BE2C (cell line): ENCODE measurements around the gene PDS5A.
"Not testable (repeated sequence)": the region's sequence is repeated elsewhere in the genome, so short reads cannot be mapped to it uniquely, and the experiment has no call there.

Source experiments
- DNase-seq: peaks from one replicate; pipeline ENCODE4 v3.0.0-alpha.2; 2020
- H3K27me3 ChIP-seq: fragments of 250-450 bp; sonication (Bioruptor Pico); 2 replicates; pipeline ENCODE4 v1.5.1; 2020; ENCODE audit warnings: mild to moderate bottlenecking
- H3K36me3 ChIP-seq: fragments of 250-450 bp; sonication (Bioruptor Pico); 2 replicates; pipeline ENCODE4 v1.5.1; 2020; ENCODE audit warnings: mild to moderate bottlenecking
- H3K4me1 ChIP-seq: fragments of 250-450 bp; sonication (Bioruptor Pico); 2 replicates; pipeline ENCODE4 v1.5.1; 2020
- H3K4me3 ChIP-seq: 2 replicates; pipeline ENCODE4 v1.5.1; 2011; ENCODE audit warnings: low read depth, low read length
- H3K9me3 ChIP-seq: fragments of 250-450 bp; sonication (Bioruptor Pico); 2 replicates; pipeline ENCODE4 v1.5.1; 2020
- CTCF ChIP-seq: IDR thresholded peaks from 2 replicates; pipeline ENCODE4 v1.5.1; 2012; ENCODE audit warnings: mild to moderate bottlenecking, low read depth, low read length

The PDS5A gene

GRCh38 chr4:39963656-39964055 lies 14.1 kb downstream of the PDS5A start:
- no peaks in the 10 kb centered on the region for H3K4me1 ChIP-seq
- H3K9me3 ChIP-seq: no peaks in the 10 kb centered on the region
- TF ChIP-seq CTCF: no peak
- no peak for DNase-seq
- H3K27me3 ChIP-seq: no peaks in the 10 kb centered on the region
- H3K4me3 ChIP-seq: no peak overlapping the region
- H3K36me3 ChIP-seq: peaks cover 14% of the 10 kb centered on the region

DNA sequence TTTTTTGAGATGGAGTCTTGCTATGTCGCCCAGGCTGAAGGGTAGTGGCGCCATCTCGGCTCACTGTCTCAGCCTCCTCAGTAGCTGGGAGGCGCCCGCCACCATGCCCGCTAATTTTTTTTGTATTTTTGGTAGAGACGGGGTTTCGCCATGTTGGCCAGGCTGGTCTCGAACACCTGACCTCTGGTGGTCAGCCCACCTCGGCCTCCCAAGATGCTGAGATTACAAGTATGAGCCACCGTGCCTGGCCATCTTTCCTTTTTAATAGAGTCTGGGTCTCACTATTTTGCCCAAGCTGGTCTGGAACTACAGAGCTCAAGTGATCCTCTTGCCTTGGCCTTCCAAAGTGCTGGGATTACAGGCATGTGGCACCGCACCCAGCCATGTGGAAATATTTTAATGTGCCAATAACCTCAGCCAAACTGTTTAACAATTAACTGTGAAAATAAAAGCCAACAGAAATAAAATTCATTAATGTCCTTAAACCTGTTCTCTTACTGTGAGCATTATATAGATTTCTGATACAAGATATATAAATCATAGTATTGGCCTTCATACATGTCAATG lies 16.3 kb downstream of the PDS5A start:
- TF ChIP-seq CTCF: no peak
- Histone ChIP-seq H3K9me3 (no peaks in the 10 kb centered on the region), H3K27me3 (no peaks in the 10 kb centered on the region), H3K36me3 (peaks cover 8% of the 10 kb centered on the region), H3K4me3 (no peak overlapping the region), H3K4me1 (no peaks in the 10 kb centered on the region)
- DNase-seq: no peak

DNA sequence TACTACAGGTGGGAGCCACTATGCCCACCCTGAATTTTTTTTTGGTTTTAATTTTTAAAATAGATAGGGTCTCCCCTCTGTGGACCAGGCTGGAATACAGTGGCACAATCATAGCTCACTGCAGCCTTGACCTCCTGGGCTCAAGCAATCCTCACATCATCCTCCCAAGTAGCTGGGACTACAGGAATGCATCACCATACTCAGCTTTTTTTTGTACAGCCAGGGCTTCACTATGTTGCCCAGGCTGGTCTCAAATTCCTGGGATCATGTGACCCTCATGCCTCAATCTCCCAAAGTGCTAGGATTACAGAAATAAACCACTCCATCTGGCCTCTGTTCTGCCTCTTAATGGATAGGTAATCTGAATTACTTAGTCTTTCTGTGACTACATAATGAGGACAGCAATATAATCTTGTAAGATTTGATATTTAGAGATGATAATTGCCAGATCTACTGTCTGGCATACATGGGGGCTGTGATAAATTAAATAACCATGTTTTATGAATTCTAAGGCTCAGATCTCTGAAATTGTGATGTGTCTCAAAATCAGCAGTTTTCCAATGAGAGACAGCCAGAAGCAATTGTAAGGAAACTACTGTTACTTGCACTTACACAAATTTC lies 26.7 kb downstream of the PDS5A start:
- TF ChIP-seq CTCF: no peak
- Histone ChIP-seq H3K4me1 (no peaks in the 10 kb centered on the region), H3K27me3 (no peaks in the 10 kb centered on the region), H3K36me3 (peaks cover 8% of the 10 kb centered on the region), H3K4me3 (no peak overlapping the region), H3K9me3 (no peaks in the 10 kb centered on the region)
- no peak for DNase-seq

DNA sequence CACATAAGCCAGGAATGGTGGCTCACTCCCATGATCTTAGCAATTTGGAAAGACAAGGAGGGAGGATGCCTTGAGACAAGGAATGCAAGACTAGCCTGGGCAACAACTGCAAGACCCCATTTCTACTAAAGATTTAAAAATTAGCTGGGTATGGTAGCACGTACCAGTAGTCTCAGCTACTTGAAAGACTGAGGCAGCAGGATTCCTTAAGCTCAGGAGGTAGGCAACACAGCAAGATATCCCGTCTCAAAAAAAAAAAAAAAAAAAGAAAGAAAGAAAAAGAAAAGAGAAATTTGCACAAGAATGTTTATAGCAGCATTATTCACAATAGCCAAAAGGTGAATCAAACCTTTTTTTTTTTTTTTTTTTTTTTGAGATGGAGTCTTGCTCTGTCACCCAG lies 29.7 kb downstream of the PDS5A start:
- no peak for TF ChIP-seq CTCF
- no peak overlapping the region for H3K4me3 ChIP-seq
- H3K27me3 ChIP-seq: no peaks in the 10 kb centered on the region
- DNase-seq: no peak
- no peaks in the 10 kb centered on the region for H3K4me1 ChIP-seq
- H3K36me3 ChIP-seq: peaks cover 4% of the 10 kb centered on the region; the same call in 1 of the 2 replicates
- no peaks in the 10 kb centered on the region for H3K9me3 ChIP-seq

GRCh38 chr4:39947417-39947816 lies 30.3 kb downstream of the PDS5A start:
- TF ChIP-seq CTCF: no peak
- Histone ChIP-seq H3K27me3 (no peaks in the 10 kb centered on the region), H3K4me3 (no peak overlapping the region), H3K9me3 (no peaks in the 10 kb centered on the region), H3K4me1 (no peaks in the 10 kb centered on the region), H3K36me3 (peaks cover 4% of the 10 kb centered on the region; the same call in 1 of the 2 replicates)
- no peak for DNase-seq

DNA sequence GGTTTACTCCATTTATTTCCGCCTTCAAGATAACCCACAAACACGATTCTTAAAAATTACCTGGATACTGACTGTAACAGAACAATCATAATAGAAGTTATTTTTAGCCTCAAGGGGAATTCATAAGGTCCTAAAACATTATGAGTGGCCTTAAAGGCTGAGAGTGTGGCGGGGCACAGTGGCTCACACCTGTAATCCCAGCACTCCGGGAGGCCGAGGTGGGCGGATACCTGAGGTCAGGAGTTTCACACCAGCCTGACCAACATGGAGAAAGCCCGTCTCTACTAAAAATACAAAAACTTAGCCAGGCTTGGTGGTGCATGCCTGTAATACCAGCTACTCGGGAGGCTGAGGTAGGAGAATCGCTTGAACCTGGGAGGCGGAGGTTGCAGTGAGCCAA lies 33.5 kb downstream of the PDS5A start:
- not testable (repeated sequence) for H3K36me3 ChIP-seq, H3K4me1 ChIP-seq, H3K9me3 ChIP-seq, DNase-seq, H3K4me3 ChIP-seq, H3K27me3 ChIP-seq
